GM19351 (cell line): ENCODE measurements around the gene G6PC3.
"Not testable (repeated sequence)": the region's sequence is repeated elsewhere in the genome, so short reads cannot be mapped to it uniquely, and the experiment has no call there.

Source experiments
- ATAC-seq: cut with Tn5 transposase; IDR thresholded peaks from one replicate; pipeline ENCODE4 v1.9.1; 2021; ENCODE audit warnings: mild to moderate bottlenecking, moderate library complexity; ENCODE audit not compliant: unreplicated experiment

Gene G6PC3

DNA sequence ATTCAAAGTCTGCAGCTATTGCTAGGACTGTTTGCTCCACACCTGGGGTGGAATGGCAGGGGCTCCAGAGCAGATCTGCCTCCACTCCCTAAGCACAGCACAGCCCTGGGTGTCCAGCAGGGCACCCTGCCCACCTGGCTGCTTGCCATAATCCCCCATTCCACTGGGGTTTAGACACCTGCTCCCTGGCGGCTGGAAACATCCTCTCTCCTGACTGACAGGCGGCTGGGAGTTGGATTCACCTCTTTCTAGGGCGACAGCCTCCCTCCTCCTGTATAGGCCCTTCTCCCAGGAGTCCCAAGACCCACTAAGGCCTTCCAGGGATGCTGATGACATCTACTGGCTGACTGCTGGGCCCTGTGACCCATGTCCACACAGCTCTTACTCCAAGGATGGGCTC lies 34.9 kb downstream of the G6PC3 start:
- ATAC-seq: no peak

GRCh38 chr17:44105941-44106340 lies 35.4 kb downstream of the G6PC3 start:
- no peak for ATAC-seq

GRCh38 chr17:44106801-44107200 lies 36.3 kb downstream of the G6PC3 start:
- no peak for ATAC-seq

DNA sequence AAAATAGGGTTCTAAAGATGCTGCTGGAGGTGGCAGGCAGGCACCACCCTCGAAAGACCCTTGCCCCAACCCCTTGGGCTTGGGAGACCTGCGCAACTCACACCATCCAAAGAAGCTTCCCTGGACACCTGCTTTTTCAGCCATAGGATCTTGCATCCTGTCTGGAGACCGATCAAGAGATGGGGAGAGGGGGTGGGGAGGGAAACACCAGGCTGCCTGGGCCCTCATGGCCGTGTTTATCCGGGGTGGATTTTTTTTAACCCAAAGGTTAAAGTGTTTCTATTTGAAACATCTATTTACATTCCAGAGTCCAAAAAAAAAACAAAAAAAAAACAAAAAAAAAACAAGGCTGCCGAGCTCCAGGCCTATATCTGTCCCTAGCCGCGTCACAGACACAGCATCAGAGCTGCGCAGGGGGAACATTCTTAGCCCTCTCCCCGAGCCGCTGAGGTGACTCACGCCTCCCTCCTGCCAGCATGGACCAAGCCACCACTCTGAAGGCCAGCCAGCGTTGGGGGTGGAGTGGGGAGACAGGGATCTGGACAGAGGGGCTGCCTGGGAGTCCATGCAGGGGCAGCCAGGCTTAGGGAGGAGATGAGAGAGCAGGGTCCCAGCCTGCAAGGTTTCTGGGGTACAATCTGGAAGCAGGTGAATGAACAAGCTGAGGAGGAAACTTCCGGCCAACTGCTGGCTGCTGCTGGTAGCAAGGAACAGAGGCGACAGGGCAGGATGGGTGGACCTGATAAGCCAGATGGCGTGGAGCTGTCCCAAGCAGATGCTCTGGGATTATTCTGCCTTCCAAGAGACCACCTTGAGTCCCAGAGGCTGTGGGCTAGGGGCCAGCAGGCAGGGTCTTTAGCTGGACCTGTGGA lies 38.1 kb downstream of the G6PC3 start:
- ATAC-seq: no peak

- no peak for ATAC-seq
Measured at GRCh38 chr17:44109312-44109630, 38.7 kb downstream of the G6PC3 start.

GRCh38 chr17:44110011-44110686 lies 39.6 kb downstream of the G6PC3 start:
- ATAC-seq: no peak

- no peak for ATAC-seq
Measured at GRCh38 chr17:44110823-44111633, 40.5 kb downstream of the G6PC3 start.

DNA sequence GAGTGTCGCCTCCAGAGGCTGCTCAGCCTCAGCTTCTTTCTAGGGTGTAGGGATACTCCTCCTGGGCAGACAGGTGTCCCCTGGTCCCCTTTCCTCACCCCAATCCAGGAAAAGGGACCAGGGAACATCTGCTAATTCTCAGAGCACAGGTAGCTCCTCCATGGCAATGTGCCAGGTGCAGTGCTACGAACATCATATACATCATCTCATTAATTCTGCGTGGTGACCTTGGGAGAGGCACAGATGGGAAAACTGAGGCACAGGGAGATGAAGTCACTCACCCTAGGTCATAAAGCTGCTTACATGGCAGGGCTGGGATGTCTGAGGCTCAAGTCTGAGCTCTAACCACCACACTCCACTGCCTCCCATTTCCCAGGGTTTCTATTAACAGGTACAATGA lies 41.2 kb downstream of the G6PC3 start:
- ATAC-seq: no peak

DNA sequence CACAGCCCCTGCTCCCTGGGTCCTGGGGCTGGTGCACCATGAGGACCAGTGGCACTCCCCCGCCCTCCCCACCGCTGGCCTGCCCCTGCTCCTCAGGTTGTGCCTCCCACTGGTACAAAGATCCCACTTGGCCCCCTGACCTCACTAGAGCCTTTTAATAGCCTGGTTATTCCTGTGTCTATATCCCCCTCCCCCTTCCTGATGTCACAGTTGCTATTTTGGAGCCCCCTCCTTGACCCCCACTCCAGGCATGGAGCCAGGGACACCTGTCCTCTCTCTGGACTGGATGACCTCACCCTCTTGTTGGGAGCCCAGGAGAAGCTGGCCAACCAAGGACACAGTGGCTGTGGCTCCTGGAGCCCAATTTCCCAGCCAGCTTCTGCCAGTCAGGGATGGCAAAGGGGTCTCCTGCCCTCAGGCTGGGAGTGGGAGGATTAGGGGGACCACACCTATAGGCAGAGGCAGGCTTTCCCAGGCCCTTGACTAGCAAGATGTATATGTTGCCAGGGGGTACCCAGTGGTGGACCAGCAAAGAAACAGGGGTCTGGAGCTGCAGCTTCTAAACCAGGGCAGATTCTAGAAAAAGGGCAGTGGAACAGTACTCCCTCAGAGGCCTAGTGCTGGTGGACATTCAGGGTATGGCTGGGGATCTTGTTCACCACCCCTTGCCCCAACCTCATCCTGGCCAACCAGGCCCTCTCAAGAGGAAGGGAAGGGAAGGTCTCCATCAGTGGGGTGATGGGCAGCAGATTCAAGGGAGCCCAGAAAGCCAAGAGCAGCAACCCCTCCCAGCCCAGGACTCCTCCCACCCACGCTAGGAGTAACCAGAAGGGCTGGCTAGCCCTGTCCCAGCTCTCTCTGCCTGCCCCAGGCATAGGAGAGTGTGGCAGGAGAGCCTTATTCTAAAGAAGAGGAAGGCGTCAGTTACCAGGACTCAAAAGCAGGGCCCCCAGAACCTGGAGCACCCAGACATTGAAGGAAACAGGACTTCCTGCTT lies 42.0 kb downstream of the G6PC3 start:
- ATAC-seq: no peak

GRCh38 chr17:44113382-44113781 lies 42.8 kb downstream of the G6PC3 start:
- ATAC-seq: no peak

DNA sequence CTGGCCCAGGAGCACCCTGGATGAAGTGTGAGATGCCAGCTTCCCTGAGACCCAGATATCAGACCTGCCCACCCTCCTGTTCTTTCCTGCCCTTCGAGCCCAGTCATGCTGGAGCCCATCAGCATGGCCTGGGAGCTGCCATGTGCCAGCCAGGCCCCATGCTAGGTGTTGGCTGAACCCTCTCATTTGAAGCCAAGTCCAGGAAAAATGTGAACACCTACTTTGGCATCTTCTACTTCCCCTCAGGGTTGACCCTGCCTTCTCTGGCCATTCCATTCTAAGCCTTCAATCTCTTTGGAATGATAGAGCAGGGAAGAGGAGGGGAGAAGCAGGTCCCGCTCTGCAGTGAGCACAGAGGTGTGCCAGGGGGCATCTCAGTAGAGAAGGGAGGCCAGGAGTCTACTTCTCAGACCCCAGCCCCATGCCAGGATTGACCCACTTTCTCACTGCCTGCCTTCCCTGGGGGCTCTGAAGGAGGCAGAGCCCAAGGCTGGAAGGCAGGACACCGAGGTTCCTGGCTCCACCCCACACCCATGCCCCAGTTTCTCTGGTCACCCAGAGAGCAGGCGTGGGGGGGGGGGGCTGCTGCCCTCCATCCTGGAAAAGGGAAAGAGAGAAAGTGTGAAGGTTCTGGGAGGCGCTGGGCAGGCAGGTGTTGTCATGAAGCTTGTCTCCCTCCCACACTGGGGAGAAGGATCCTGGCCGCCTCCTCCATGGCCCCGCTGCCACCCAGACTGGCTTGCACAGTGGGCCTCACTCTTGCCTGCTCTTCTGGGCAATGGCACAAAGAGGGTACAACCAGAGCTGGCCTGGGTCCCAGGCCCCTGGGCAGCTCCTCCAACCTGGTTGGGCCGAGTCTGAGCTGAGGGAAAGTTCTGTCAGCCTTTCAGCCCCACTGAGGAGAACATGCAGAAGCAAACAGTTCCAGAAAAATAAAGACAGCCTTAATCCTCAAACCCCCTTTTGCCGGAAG lies 43.6 kb downstream of the G6PC3 start:
- ATAC-seq: no peak

GRCh38 chr17:44115585-44116415 lies 45.3 kb downstream of the G6PC3 start:
- no peak for ATAC-seq

GRCh38 chr17:44117351-44117750 lies 46.8 kb downstream of the G6PC3 start:
- no peak for ATAC-seq

DNA sequence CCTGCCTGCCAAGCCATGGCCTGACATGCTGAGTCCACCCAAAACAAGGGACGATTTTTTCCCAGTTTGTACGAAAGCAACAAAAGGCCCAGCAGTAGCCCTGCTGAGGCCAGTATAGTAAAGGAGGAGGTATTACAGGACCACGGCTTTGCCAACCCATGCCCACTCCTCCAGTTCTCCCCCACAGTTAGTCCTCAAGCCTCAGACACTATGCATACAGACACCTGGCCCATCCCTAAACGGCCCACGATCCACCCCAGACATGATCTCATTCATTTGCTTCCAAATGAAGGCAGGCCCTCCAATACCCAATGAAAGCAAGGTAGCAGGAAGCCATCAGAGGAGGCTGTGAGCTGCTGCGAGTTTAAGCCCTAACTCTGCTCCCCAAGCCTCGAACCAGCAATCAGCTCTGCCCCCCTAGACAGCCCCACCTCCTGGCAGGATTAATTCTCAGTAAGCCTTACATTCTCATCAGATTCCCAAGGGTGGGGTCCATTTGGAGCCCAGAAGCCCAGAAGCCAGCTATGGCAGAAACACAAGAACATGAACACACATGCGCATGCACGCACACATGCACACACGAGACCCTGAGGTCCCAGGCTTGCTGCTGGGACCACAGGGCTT lies 48.0 kb downstream of the G6PC3 start:
- ATAC-seq: no peak

DNA sequence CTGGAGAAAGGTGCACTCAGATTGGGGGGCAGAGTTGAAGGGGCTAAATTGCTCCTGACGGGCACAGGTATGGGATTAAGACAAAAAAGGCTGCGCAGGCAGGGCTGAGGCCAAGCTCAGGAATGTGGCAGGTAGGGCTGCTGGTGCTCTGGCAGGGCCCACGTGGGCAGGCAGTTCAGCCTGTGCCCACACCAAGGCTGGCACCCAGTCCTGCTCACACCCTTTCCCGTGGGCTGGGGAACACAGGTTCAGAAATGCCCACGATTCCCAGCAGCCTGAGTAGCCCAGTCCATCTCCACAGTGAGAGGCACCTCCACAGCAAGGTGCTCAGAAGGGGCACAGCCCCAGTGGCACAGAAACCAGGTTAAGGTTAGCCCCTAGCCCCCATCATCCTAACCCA lies 48.5 kb downstream of the G6PC3 start:
- no peak for ATAC-seq

DNA sequence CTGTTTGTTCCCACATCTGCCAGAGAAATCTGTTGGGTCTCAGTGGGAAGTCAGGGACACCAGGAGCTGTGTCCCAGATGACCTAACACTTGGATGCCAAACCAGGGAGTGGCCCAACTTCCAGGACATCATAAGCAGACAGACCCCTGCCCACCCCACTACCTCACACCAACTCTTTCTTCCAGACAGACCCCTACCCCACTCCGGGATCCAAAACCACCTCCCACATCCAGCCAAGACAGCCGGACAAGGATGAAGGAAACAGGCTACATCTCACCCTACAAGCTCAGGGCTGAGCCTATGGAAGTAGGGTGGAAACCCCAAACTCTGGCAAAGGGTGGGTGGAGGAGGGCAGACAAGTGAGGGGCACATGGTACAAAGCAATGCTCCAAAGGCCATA lies 49.3 kb downstream of the G6PC3 start:
- ATAC-seq: no peak

- ATAC-seq: not testable (repeated sequence)
Measured at GRCh38 chr17:44120281-44120680, 49.7 kb downstream of the G6PC3 start.
